LNCAP (cell line): Measurements from ENCODE around the gene ITPK1.

Source experiments
- CTCF ChIP-seq: fragments of 450-650 bp; IDR thresholded peaks from 2 replicates; pipeline ENCODE4 v1.5.1; 2017; ENCODE audit warnings: mild to moderate bottlenecking

Gene ITPK1

GRCh38 chr14:93035917-93036651 lies 79.6 kb downstream of the ITPK1 start:
- TF ChIP-seq CTCF, result no peak

GRCh38 chr14:93035585-93035916 lies 80.2 kb downstream of the ITPK1 start:
- TF ChIP-seq CTCF, result no peak

- no peak for TF ChIP-seq CTCF
Observed at GRCh38 chr14:93034671-93034994, 81.1 kb downstream of the ITPK1 start.

GRCh38 chr14:93033983-93034670 lies 81.6 kb downstream of the ITPK1 start:
- TF ChIP-seq CTCF, result peak; percentile 41; the same call in 1 of the 2 replicates

GRCh38 chr14:93033084-93033982 lies 82.4 kb downstream of the ITPK1 start:
- no peak for TF ChIP-seq CTCF

- TF ChIP-seq CTCF, result no peak
Observed at GRCh38 chr14:93032421-93032936, 83.2 kb downstream of the ITPK1 start.

- no peak for TF ChIP-seq CTCF
Observed at GRCh38 chr14:93031505-93032315, 84.0 kb downstream of the ITPK1 start.
